ENCODE data around the gene ITPR1. TPM values are rescaled to one million over a fixed set of nuclear protein-coding genes. Genes with fewer than 3 reads are reported as not detected.

The ITPR1 gene
- total RNA-seq, 1 donor from 2014 or later, result 121 TPM

- H3K9me3 ChIP-seq, result peaks cover 0 to 7% of the 10 kb centered on the region in 2 donors
- H3K27me3 ChIP-seq, result no peaks in the 10 kb centered on the region
- H3K36me3 ChIP-seq, result peaks cover 71 to 92% of the 10 kb centered on the region in 2 donors
- TF ChIP-seq CTCF (IDR thresholded peaks at IDR 0.05), result no peak
- intact Hi-C loops (cut with DNase I), result no loop called here
- H3K4me3 ChIP-seq, result no peak overlapping the region
- no peak for DNase-seq (ENCODE audit: low spot score in 2 of 2)
- no peaks in the 10 kb centered on the region for H3K4me1 ChIP-seq
- H3K27ac ChIP-seq, result no peak overlapping the region
Measured at GRCh38 chr3:4688411-4688810, 195.3 kb downstream of the ITPR1 start.

GRCh38 chr3:4689021-4689420 lies 195.9 kb downstream of the ITPR1 start:
- Histone ChIP-seq H3K4me1 (no peaks in the 10 kb centered on the region), H3K36me3 (peaks cover 70 to 92% of the 10 kb centered on the region in 2 donors), H3K27me3 (no peaks in the 10 kb centered on the region), H3K27ac (no peak overlapping the region), H3K9me3 (peaks cover 0 to 7% of the 10 kb centered on the region in 2 donors), H3K4me3 (no peak overlapping the region)
- TF ChIP-seq CTCF (IDR thresholded peaks at IDR 0.05), result no peak
- intact Hi-C loops (cut with DNase I), result no loop called here
- no peak for DNase-seq (ENCODE audit: low spot score in 2 of 2)

GRCh38 chr3:4690277-4690676 lies 197.1 kb downstream of the ITPR1 start:
- Histone ChIP-seq H3K27me3 (no peaks in the 10 kb centered on the region), H3K27ac (no peak overlapping the region), H3K4me1 (no peaks in the 10 kb centered on the region), H3K4me3 (no peak overlapping the region), H3K9me3 (peaks cover 0 to 7% of the 10 kb centered on the region in 2 donors), H3K36me3 (peaks cover 68 to 85% of the 10 kb centered on the region in 2 donors)
- DNase-seq (ENCODE audit: low spot score in 2 of 2), result no peak
- intact Hi-C loops (cut with DNase I), result no loop called here
- no peak for TF ChIP-seq CTCF (IDR thresholded peaks at IDR 0.05)

- Histone ChIP-seq H3K4me1 (no peaks in the 10 kb centered on the region), H3K27me3 (no peaks in the 10 kb centered on the region), H3K4me3 (no peak overlapping the region), H3K9me3 (peaks cover 0 to 7% of the 10 kb centered on the region in 2 donors), H3K27ac (no peak overlapping the region), H3K36me3 (peaks cover 57 to 66% of the 10 kb centered on the region in 2 donors)
- no peak for DNase-seq (ENCODE audit: low spot score in 2 of 2)
- intact Hi-C loops (cut with DNase I), result no loop called here
- TF ChIP-seq CTCF (IDR thresholded peaks at IDR 0.05), result no peak
Measured at GRCh38 chr3:4693620-4694019, 200.5 kb downstream of the ITPR1 start.

GRCh38 chr3:4695846-4696245 lies 202.7 kb downstream of the ITPR1 start:
- no peak for TF ChIP-seq CTCF (IDR thresholded peaks at IDR 0.05)
- intact Hi-C loops (cut with DNase I), result no loop called here

GRCh38 chr3:4696266-4696665 lies 203.1 kb downstream of the ITPR1 start:
- H3K27me3 ChIP-seq, result no peaks in the 10 kb centered on the region
- intact Hi-C loops (cut with DNase I), result no loop called here
- H3K4me1 ChIP-seq, result no peaks in the 10 kb centered on the region
- H3K9me3 ChIP-seq, result no peaks in the 10 kb centered on the region
- DNase-seq (ENCODE audit: low spot score in 2 of 2), result no peak
- no peak for TF ChIP-seq CTCF (IDR thresholded peaks at IDR 0.05)
- no peak overlapping the region for H3K27ac ChIP-seq
- no peak overlapping the region for H3K4me3 ChIP-seq
- H3K36me3 ChIP-seq, result peaks cover 56 to 64% of the 10 kb centered on the region in 2 donors

More at GRCh38 chr3:4695846-4696245, 202.7 kb downstream of the ITPR1 start:
- no peaks in the 10 kb centered on the region for H3K27me3 ChIP-seq
- H3K27ac ChIP-seq, result no peak overlapping the region
- H3K4me3 ChIP-seq, result no peak overlapping the region
- peaks cover 55 to 64% of the 10 kb centered on the region in 2 donors for H3K36me3 ChIP-seq
- no peaks in the 10 kb centered on the region for H3K4me1 ChIP-seq
- no peak for DNase-seq (ENCODE audit: low spot score in 2 of 2)
- H3K9me3 ChIP-seq, result no peaks in the 10 kb centered on the region
